ENCODE measurements around the gene SLC26A6.

SLC26A6 gene

GRCh38 chr3:48634661-48635221, 520 bp downstream of the SLC26A6 start:
- peak; percentile 22 for ATAC-seq (replicated peaks; ENCODE audit: extremely low read depth, poor library complexity, severe bottlenecking)
- H3K9me3 Mint-ChIP-seq, result no peaks in the 10 kb centered on the region
- no peak for DNase-seq (ENCODE audit: low spot score in 2 of 2)
- peaks cover 5% of the 10 kb centered on the region for H3K36me3 Mint-ChIP-seq (ENCODE audit: insufficient read depth)
- no peak overlapping the region for H3K27ac Mint-ChIP-seq (ENCODE audit: low read depth)
- H3K4me1 Mint-ChIP-seq, result peaks cover 16% of the 10 kb centered on the region
- peak overlapping the region; percentile 89 for H3K4me3 Mint-ChIP-seq
- no peaks in the 10 kb centered on the region for H3K27me3 Mint-ChIP-seq

GRCh38 chr3:48633743-48634142, 1.5 kb downstream of the SLC26A6 start:
- Mint-ChIP-seq H3K4me1 (peaks cover 16% of the 10 kb centered on the region), H3K36me3 (ENCODE audit: insufficient read depth) (peaks cover 5% of the 10 kb centered on the region), H3K27ac (ENCODE audit: low read depth) (no peak overlapping the region), H3K27me3 (no peaks in the 10 kb centered on the region), H3K9me3 (no peaks in the 10 kb centered on the region), H3K4me3 (peak overlapping the region; percentile 89)
- ATAC-seq (replicated peaks; ENCODE audit: extremely low read depth, poor library complexity, severe bottlenecking), result no peak
- DNase-seq (ENCODE audit: low spot score in 2 of 2), result no peak

- H3K4me1 Mint-ChIP-seq, result peaks cover 13% of the 10 kb centered on the region
- no peaks in the 10 kb centered on the region for H3K9me3 Mint-ChIP-seq
- DNase-seq (ENCODE audit: low spot score in 2 of 2) (no peak), ATAC-seq (replicated peaks; ENCODE audit: extremely low read depth, poor library complexity, severe bottlenecking) (no peak)
- no peaks in the 10 kb centered on the region for H3K27me3 Mint-ChIP-seq
- H3K36me3 Mint-ChIP-seq (ENCODE audit: insufficient read depth), result peaks cover 5% of the 10 kb centered on the region
- H3K4me3 Mint-ChIP-seq, result no peak overlapping the region
- H3K27ac Mint-ChIP-seq (ENCODE audit: low read depth), result no peak overlapping the region
These were observed 2.0 kb downstream of the SLC26A6 start for GRCh38 chr3:48633256-48633655.

- Mint-ChIP-seq H3K27me3 (no peaks in the 10 kb centered on the region), H3K4me1 (peaks cover 11% of the 10 kb centered on the region), H3K27ac (ENCODE audit: low read depth) (peak overlapping the region; percentile 36), H3K4me3 (no peak overlapping the region), H3K9me3 (no peaks in the 10 kb centered on the region), H3K36me3 (ENCODE audit: insufficient read depth) (peaks cover 6% of the 10 kb centered on the region)
- no peak for DNase-seq (ENCODE audit: low spot score in 2 of 2)
- no peak for ATAC-seq (replicated peaks; ENCODE audit: extremely low read depth, poor library complexity, severe bottlenecking)
These were observed 3.5 kb downstream of the SLC26A6 start for GRCh38 chr3:48631516-48632448.

- DNase-seq (ENCODE audit: low spot score in 2 of 2), result no peak
- no peak overlapping the region for H3K4me3 Mint-ChIP-seq
- no peaks in the 10 kb centered on the region for H3K9me3 Mint-ChIP-seq
- H3K4me1 Mint-ChIP-seq, result peaks cover 11% of the 10 kb centered on the region
- peaks cover 7% of the 10 kb centered on the region for H3K36me3 Mint-ChIP-seq (ENCODE audit: insufficient read depth)
- peak overlapping the region; percentile 36 for H3K27ac Mint-ChIP-seq (ENCODE audit: low read depth)
- ATAC-seq (replicated peaks; ENCODE audit: extremely low read depth, poor library complexity, severe bottlenecking), result no peak
- H3K27me3 Mint-ChIP-seq, result no peaks in the 10 kb centered on the region
These were observed 4.4 kb downstream of the SLC26A6 start for GRCh38 chr3:48630833-48631232.

GRCh38 chr3:48630407-48630806, 4.9 kb downstream of the SLC26A6 start:
- no peak overlapping the region for H3K4me3 Mint-ChIP-seq
- DNase-seq (ENCODE audit: low spot score in 2 of 2), result no peak
- H3K4me1 Mint-ChIP-seq, result peaks cover 11% of the 10 kb centered on the region
- no peak for ATAC-seq (replicated peaks; ENCODE audit: extremely low read depth, poor library complexity, severe bottlenecking)
- no peak overlapping the region for H3K27ac Mint-ChIP-seq (ENCODE audit: low read depth)
- H3K9me3 Mint-ChIP-seq, result no peaks in the 10 kb centered on the region
- H3K36me3 Mint-ChIP-seq (ENCODE audit: insufficient read depth), result peaks cover 7% of the 10 kb centered on the region
- H3K27me3 Mint-ChIP-seq, result no peaks in the 10 kb centered on the region

- Mint-ChIP-seq H3K27me3 (no peaks in the 10 kb centered on the region), H3K9me3 (no peaks in the 10 kb centered on the region), H3K36me3 (ENCODE audit: insufficient read depth) (peaks cover 7% of the 10 kb centered on the region), H3K27ac (ENCODE audit: low read depth) (no peak overlapping the region), H3K4me1 (peaks cover 11% of the 10 kb centered on the region), H3K4me3 (no peak overlapping the region)
- DNase-seq (ENCODE audit: low spot score in 2 of 2), result no peak
- no peak for ATAC-seq (replicated peaks; ENCODE audit: extremely low read depth, poor library complexity, severe bottlenecking)
These were observed 5.4 kb downstream of the SLC26A6 start for GRCh38 chr3:48629894-48630293.

GRCh38 chr3:48628277-48629017, 6.8 kb downstream of the SLC26A6 start:
- H3K9me3 Mint-ChIP-seq, result no peaks in the 10 kb centered on the region
- ATAC-seq (replicated peaks; ENCODE audit: extremely low read depth, poor library complexity, severe bottlenecking), result no peak
- peaks cover 5% of the 10 kb centered on the region for H3K36me3 Mint-ChIP-seq (ENCODE audit: insufficient read depth)
- H3K4me3 Mint-ChIP-seq, result no peak overlapping the region
- peaks cover 6% of the 10 kb centered on the region for H3K4me1 Mint-ChIP-seq
- H3K27me3 Mint-ChIP-seq, result no peaks in the 10 kb centered on the region
- H3K27ac Mint-ChIP-seq (ENCODE audit: low read depth), result no peak overlapping the region
- no peak for DNase-seq (ENCODE audit: low spot score in 2 of 2)

GRCh38 chr3:48625600-48625999, 9.7 kb downstream of the SLC26A6 start:
- Mint-ChIP-seq H3K27ac (ENCODE audit: low read depth) (no peak overlapping the region), H3K27me3 (no peaks in the 10 kb centered on the region), H3K36me3 (ENCODE audit: insufficient read depth) (peaks cover 5% of the 10 kb centered on the region), H3K9me3 (no peaks in the 10 kb centered on the region), H3K4me1 (peaks cover 6% of the 10 kb centered on the region), H3K4me3 (no peak overlapping the region)
- DNase-seq (ENCODE audit: low spot score in 2 of 2) (no peak), ATAC-seq (replicated peaks; ENCODE audit: extremely low read depth, poor library complexity, severe bottlenecking) (no peak)

- Mint-ChIP-seq H3K27ac (ENCODE audit: low read depth) (no peak overlapping the region), H3K9me3 (no peaks in the 10 kb centered on the region), H3K36me3 (ENCODE audit: insufficient read depth) (peaks cover 3% of the 10 kb centered on the region)
These were observed 10.5 kb downstream of the SLC26A6 start for GRCh38 chr3:48624767-48625166.

GRCh38 chr3:48623851-48624547, 11.3 kb downstream of the SLC26A6 start:
- ATAC-seq (replicated peaks; ENCODE audit: extremely low read depth, poor library complexity, severe bottlenecking) (no peak), DNase-seq (ENCODE audit: low spot score in 2 of 2) (no peak)
- H3K27me3 Mint-ChIP-seq, result no peaks in the 10 kb centered on the region
- no peaks in the 10 kb centered on the region for H3K9me3 Mint-ChIP-seq
- no peak overlapping the region for H3K4me3 Mint-ChIP-seq
- H3K36me3 Mint-ChIP-seq (ENCODE audit: insufficient read depth), result peaks cover 3% of the 10 kb centered on the region
- peaks cover 6% of the 10 kb centered on the region for H3K4me1 Mint-ChIP-seq
- H3K27ac Mint-ChIP-seq (ENCODE audit: low read depth), result no peak overlapping the region

More at GRCh38 chr3:48624767-48625166, 10.5 kb downstream of the SLC26A6 start:
- no peak for ATAC-seq (replicated peaks; ENCODE audit: extremely low read depth, poor library complexity, severe bottlenecking)
- Mint-ChIP-seq H3K27me3 (no peaks in the 10 kb centered on the region), H3K4me1 (peaks cover 6% of the 10 kb centered on the region), H3K4me3 (no peak overlapping the region)
- no peak for DNase-seq (ENCODE audit: low spot score in 2 of 2)

- Mint-ChIP-seq H3K9me3 (no peaks in the 10 kb centered on the region), H3K4me1 (peaks cover 6% of the 10 kb centered on the region), H3K36me3 (ENCODE audit: insufficient read depth) (peaks cover 2% of the 10 kb centered on the region), H3K27me3 (no peaks in the 10 kb centered on the region), H3K27ac (ENCODE audit: low read depth) (no peak within 1 kb of the TSS), H3K4me3 (no peak within 1 kb of the TSS)
- no peak for ATAC-seq (replicated peaks; ENCODE audit: extremely low read depth, poor library complexity, severe bottlenecking)
- DNase-seq (ENCODE audit: low spot score in 2 of 2), result no peak
These were observed 13.8 kb downstream of the SLC26A6 start, which contains the start of gene TMEM89 for GRCh38 chr3:48621461-48621869. Gene TMEM89 (minus strand): TSS chr3:48621769. CDS start chr3:48621756, 13 bp downstream.
